HPDE6-E6E7 (cell line): ENCODE results near the gene RBM19.
A peak's percentile ranks its signal among the peaks of the same experiment; 100 is the strongest.

Source experiments
- DNase-seq: peaks from one replicate; pipeline ENCODE4 v3.0.0; 2011; ENCODE audit warnings: missing footprints; ENCODE audit errors: extremely low spot score

RBM19 gene

DNA sequence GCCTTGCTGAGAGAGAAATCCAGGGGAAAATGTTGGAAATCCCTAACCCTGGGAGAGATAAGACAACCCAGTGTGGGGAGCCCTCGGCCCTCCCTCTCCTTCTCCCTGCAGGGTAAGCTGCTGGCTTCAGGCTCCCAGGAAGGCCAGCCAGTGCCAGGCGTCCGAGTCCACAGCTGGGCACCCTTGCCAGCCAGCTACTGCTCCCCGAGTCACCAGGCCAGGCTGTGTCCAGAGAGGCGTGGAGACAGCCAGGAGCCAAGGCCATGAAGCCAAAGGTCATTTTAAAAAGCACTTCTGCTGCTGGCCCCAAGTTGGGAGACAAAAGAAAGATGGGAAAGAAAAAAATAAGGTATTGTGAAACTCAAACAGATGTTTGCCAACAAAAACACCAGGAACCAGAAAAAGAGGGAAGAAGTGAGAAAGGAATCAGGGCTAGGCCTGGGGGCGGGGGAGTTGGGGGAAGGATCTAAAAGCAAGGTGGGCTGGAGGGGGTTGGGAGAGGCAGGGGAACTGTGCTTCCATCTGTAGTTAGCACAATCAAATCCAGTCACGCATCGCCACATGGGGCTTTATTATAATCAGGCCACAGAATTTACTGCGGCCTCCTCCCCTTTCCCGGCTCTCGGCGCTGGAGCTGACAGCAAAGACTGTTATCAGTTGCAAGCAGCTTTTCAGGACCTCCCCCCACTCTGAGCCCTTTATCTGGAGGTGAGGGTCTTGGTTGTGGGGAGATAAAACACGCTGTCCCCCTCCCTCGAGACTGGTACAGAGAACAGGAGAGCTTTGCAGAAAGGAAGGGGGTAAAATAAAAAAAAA lies 33.5 kb downstream of the RBM19 start:
- DNase-seq: no peak

- DNase-seq: no peak
Measured at GRCh38 chr12:113931517-113931916, 34.6 kb downstream of the RBM19 start.

- no peak for DNase-seq
Measured at GRCh38 chr12:113930249-113930648, 35.9 kb downstream of the RBM19 start.

GRCh38 chr12:113929312-113929989 lies 36.7 kb downstream of the RBM19 start:
- no peak for DNase-seq

GRCh38 chr12:113926788-113927187 lies 39.3 kb downstream of the RBM19 start:
- DNase-seq: no peak

GRCh38 chr12:113924341-113924740 lies 41.8 kb downstream of the RBM19 start:
- no peak for DNase-seq

DNA sequence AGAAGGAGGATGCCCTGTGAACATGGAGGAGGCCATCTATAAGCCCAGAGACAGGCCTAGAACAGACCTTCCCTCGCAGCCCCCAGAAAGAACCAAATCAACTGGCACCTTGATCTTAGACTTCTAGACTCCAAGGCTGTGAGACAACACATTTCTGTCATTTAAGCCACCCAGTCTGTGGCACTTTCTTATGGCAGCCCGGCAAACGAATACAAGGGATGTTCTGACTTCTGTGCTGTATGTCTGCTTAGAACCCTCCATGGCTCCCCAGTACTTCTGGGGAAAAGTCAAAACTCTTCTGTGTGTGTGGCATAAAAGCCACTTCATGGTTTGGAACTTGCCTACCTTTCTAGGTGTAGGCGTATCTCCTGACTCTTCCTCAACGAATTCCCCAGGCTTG lies 42.9 kb downstream of the RBM19 start:
- no peak for DNase-seq

DNA sequence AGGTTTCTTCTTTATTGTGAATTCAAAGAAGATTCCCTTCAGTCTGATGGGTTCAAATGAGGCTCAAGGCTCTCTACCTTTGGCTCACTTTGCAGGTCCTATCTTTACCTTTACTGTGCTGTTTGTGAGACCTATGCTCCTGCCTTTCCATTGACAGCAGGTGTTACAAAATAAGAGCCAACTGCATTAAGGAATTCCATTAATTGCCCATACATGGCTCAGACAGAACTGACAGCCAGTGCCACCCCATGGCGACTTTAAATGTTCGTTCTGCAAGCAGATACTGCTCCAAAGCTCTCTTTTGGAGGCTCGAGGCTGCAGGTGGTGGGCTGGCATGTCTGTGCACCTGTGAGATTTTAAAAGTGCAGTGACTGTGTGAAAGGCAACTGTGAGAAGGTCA lies 44.7 kb downstream of the RBM19 start:
- DNase-seq: no peak

- no peak for DNase-seq
Measured at GRCh38 chr12:113919791-113920190, 46.3 kb downstream of the RBM19 start.

DNA sequence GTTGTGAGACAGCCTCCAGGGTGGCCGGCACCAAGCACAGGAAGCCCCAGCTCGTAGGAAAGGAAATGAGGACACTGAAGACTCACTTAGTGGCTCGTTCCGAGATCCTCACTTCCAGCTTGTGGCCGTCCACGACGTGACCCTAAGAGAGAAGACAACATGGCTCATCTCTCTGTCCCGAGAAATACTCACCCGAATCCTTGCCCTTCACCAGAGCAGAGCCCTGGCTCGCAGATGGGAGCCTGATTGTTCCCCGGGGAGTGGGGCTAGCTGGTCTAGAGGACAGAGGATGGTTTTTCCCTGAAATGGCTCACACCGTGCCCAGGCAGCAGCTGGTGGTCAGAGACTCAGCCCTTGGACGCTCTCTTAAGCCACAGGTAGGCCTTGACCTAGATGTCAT lies 47.8 kb downstream of the RBM19 start:
- no peak for DNase-seq

- no peak for DNase-seq
Measured at GRCh38 chr12:113917393-113917792, 48.7 kb downstream of the RBM19 start.

GRCh38 chr12:113914806-113915205 lies 51.3 kb downstream of the RBM19 start:
- no peak for DNase-seq

- no peak for DNase-seq
Measured at GRCh38 chr12:113914176-113914575, 51.9 kb downstream of the RBM19 start.

- peak; percentile 60 for DNase-seq
Measured at GRCh38 chr12:113912760-113913329, 53.3 kb downstream of the RBM19 start.

GRCh38 chr12:113911971-113912759 lies 54.0 kb downstream of the RBM19 start:
- no peak for DNase-seq

DNA sequence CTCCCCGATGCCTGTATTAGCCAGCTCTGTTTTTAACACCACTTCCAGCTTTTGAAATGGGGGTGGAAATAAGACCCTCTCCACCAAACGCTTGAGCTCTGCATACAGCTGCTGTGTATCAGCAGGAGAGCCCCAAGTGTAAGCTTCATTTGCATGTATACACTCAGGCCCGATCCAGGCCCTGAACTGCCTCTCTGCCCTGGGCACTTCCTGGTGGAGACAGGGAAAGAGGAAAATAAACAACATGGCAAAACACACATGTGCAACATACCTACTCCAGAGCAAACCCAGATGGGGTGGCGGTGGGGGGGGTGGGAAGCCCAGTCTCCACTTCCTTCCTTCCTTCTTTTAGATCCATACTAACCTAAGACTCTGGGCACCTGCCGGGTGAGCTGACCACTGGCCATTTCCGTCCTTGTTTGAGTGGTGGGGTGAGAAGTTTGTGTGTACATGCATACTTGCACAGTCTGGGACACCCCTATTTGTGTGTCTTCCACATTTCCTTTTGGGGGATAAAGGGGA lies 55.3 kb downstream of the RBM19 start:
- no peak for DNase-seq

DNA sequence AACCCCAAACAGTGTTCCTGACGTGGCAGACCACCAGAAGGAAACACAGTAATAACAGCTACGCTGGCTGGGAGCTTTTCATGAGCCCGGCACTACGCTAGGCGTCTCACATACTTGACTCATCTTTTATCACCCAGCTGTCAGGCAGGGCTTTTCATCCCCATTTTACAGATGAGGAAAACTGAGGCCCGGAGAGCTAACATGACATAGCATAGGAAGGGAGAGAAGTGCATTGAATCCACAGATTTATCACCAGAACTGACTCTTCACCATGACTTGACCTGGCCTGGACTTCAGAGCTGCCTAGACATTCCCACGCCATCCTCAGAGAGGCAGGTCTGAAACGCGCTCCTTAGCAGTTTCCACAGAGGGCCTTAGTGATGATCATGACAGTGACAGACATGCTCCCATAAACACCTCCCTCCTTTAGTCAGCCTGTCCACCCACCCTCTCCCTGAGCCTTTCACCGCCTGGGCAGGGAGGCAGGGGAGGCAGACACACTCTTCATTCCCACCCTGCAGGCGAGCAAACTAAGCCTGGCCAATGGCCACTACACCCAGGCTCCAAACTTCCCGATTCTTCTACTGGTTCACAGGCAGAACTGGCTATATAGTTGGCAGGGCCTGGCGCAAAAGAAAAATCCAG lies 56.2 kb downstream of the RBM19 start:
- DNase-seq: no peak

- no peak for DNase-seq
Measured at GRCh38 chr12:113908584-113909100, 57.5 kb downstream of the RBM19 start.

DNA sequence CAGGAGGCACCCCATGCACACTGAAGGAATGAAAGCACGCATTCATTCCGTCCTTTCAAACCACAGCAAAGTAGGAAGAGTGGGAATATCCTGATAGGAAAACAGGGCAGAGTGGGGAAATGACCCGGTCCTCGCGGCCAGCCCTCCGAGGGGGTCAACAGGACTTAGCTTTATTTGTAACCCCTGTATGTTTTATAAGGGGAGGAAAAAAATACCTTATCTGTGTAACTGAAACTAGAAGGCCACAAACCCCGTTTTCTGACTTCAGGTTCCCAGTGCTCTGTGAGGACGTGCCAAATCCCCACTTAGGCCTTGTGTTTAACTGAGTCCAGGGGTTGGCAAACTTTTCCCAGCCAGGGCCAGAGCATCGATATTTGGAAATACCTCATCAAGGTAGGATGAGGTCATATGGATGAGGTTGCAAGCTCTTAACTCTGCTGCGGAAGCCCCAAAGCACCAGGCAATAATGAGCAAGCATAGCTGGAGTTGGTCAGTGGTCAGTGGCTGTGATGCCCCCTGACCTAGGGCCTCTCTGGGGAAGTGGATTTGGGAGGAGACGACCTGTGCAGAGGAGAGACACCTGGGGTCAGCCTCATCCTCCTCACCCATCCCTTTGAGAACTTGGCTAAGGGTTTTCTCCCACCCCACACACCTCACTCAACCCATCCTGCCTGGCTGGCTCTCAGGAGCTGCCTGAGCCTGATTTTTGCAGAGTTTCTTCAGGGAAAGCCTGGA lies 58.5 kb downstream of the RBM19 start:
- DNase-seq: no peak

- DNase-seq: no peak
Measured at GRCh38 chr12:113906411-113907200, 59.5 kb downstream of the RBM19 start.
